SU-DHL-6 (cell line): ENCODE data around the gene PAPOLB.

Experiments
- H2AFZ ChIP-seq: fragments of 200-600 bp; sonication (generic); 2 replicates; pipeline ENCODE4 v1.6.1; 2014; ENCODE audit warnings: low read depth, mild to moderate bottlenecking, moderate library complexity, mixed read lengths, antibody characterized with exemption, low read length; ENCODE audit not compliant: severe bottlenecking
- H3F3A ChIP-seq: fragments of 200-600 bp; shearing (Covaris generic); 2 replicates; pipeline ENCODE4 v1.6.0; 2016; ENCODE audit warnings: antibody characterized with exemption, mild to moderate bottlenecking; ENCODE audit not compliant: insufficient read depth
- H3K27ac ChIP-seq: fragments of 200-600 bp; sonication (generic); 2 replicates; pipeline ENCODE4 v1.5.1; 2016; ENCODE audit warnings: low read depth, mild to moderate bottlenecking, low read length, moderate library complexity, mixed read lengths
- H3K27me3 ChIP-seq: fragments of 200-600 bp; sonication (generic), shearing (Covaris generic); 2 replicates; pipeline ENCODE4 v1.6.0; 2014; ENCODE audit warnings: mild to moderate bottlenecking, low read length
- H3K36me3 ChIP-seq: fragments of 200-600 bp; sonication (generic); 2 replicates; pipeline ENCODE4 v1.6.1; 2014; ENCODE audit warnings: mild to moderate bottlenecking, low read length, mixed read lengths
- H3K4me2 ChIP-seq: fragments of 300-600, 200-600 bp; shearing (Covaris generic), sonication (generic); 2 replicates; pipeline ENCODE4 v1.6.0; 2014; ENCODE audit warnings: low read length, low read depth, mild to moderate bottlenecking; ENCODE audit not compliant: poor library complexity, severe bottlenecking
- H3K4me3 ChIP-seq: fragments of 200-600 bp; sonication (generic); 2 replicates; pipeline ENCODE4 v1.5.1; 2014; ENCODE audit warnings: antibody characterized with exemption, low read length, mild to moderate bottlenecking, mixed read lengths; ENCODE audit not compliant: insufficient read depth, poor library complexity, severe bottlenecking
- H3K79me2 ChIP-seq: fragments of 200-600 bp; sonication (generic); 2 replicates; pipeline ENCODE4 v1.6.1; 2014; ENCODE audit warnings: mild to moderate bottlenecking, low read length, moderate library complexity; ENCODE audit not compliant: insufficient read depth
- H3K9ac ChIP-seq: fragments of 200-600 bp; sonication (generic); 2 replicates; pipeline ENCODE4 v1.7.0; 2014; ENCODE audit warnings: mild to moderate bottlenecking, low read length
- H3K9me2 ChIP-seq: fragments of 200-600 bp; sonication (generic); replicated peaks from 2 replicates; pipeline ENCODE4 v1.6.1; 2014; ENCODE audit warnings: low read length; ENCODE audit not compliant: insufficient read depth
- H3K9me3 ChIP-seq: fragments of 200-600 bp; sonication (generic); 2 replicates; pipeline ENCODE4 v1.6.1; 2014; ENCODE audit warnings: low read length, mixed read lengths; ENCODE audit not compliant: insufficient read depth
- H4K20me1 ChIP-seq: fragments of 200-600 bp; sonication (generic); 2 replicates; pipeline ENCODE4 v1.6.1; 2014; ENCODE audit warnings: low read depth, mild to moderate bottlenecking, antibody characterized with exemption, low read length, moderate library complexity, mixed read lengths
- CTCF ChIP-seq: fragments of 200-600 bp; sonication (generic); IDR thresholded peaks from one replicate; pipeline ENCODE4 v1.5.1; 2017; ENCODE audit warnings: antibody characterized with exemption, mild to moderate bottlenecking, low read length, moderate library complexity; ENCODE audit not compliant: insufficient read depth, poor library complexity, severe bottlenecking
- EZH2phosphoT487 ChIP-seq: fragments of 200-600 bp; sonication (generic), shearing (Covaris generic); conservative IDR thresholded peaks from 2 replicates; pipeline ENCODE4 v1.6.1; 2018; ENCODE audit warnings: mild to moderate bottlenecking, antibody characterized with exemption, low read length, moderate library complexity, mixed read lengths

Gene PAPOLB

GRCh38 chr7:4876586-4876985, 14.8 kb upstream of the PAPOLB start:
- no peak overlapping the region for H3K27ac ChIP-seq
- H3K27me3 ChIP-seq, result no peaks in the 10 kb centered on the region

GRCh38 chr7:4875391-4875790, 13.6 kb upstream of the PAPOLB start:
- Histone ChIP-seq H4K20me1 (no peaks in the 10 kb centered on the region), H3K27ac (no peak overlapping the region), H3K9ac (no peak overlapping the region), H3K4me2 (no peak overlapping the region), H3K79me2 (no peaks in the 10 kb centered on the region), H3K9me2 (no peaks in the 10 kb centered on the region), H2AFZ (no peak overlapping the region), H3K36me3 (no peaks in the 10 kb centered on the region), H3K27me3 (no peaks in the 10 kb centered on the region), H3K9me3 (no peaks in the 10 kb centered on the region), H3F3A (no peaks in the 10 kb centered on the region), H3K4me3 (no peak overlapping the region)
- TF ChIP-seq CTCF (no peak), EZH2phosphoT487 (no peak)

More at GRCh38 chr7:4876586-4876985, 14.8 kb upstream of the PAPOLB start:
- no peak overlapping the region for H3K9ac ChIP-seq
- H4K20me1 ChIP-seq, result no peaks in the 10 kb centered on the region
- no peaks in the 10 kb centered on the region for H3F3A ChIP-seq
- H3K4me2 ChIP-seq, result no peak overlapping the region
- no peak overlapping the region for H3K4me3 ChIP-seq
- H3K9me3 ChIP-seq, result no peaks in the 10 kb centered on the region
- H3K9me2 ChIP-seq, result no peaks in the 10 kb centered on the region
- no peak overlapping the region for H2AFZ ChIP-seq
- no peaks in the 10 kb centered on the region for H3K79me2 ChIP-seq
- H3K36me3 ChIP-seq, result no peaks in the 10 kb centered on the region
- TF ChIP-seq EZH2phosphoT487 (no peak), CTCF (no peak)

- no peaks in the 10 kb centered on the region for H4K20me1 ChIP-seq
- H3K4me2 ChIP-seq, result no peak overlapping the region
- H3K79me2 ChIP-seq, result no peaks in the 10 kb centered on the region
- no peak overlapping the region for H3K4me3 ChIP-seq
- H3K27me3 ChIP-seq, result no peaks in the 10 kb centered on the region
- no peaks in the 10 kb centered on the region for H3K36me3 ChIP-seq
- no peak overlapping the region for H2AFZ ChIP-seq
- no peaks in the 10 kb centered on the region for H3K9me2 ChIP-seq
- no peaks in the 10 kb centered on the region for H3F3A ChIP-seq
- no peaks in the 10 kb centered on the region for H3K9me3 ChIP-seq
- H3K27ac ChIP-seq, result no peak overlapping the region
- TF ChIP-seq CTCF (no peak), EZH2phosphoT487 (no peak)
- H3K9ac ChIP-seq, result no peak overlapping the region
Measured at GRCh38 chr7:4873071-4873944, 11.5 kb upstream of the PAPOLB start.
